IMR-90 (cell line): Measurements from ENCODE around the gene TMX3. TPM values are rescaled to one million over a fixed set of nuclear protein-coding genes. Genes with fewer than 3 reads are reported as not detected.
A peak's percentile ranks its signal among the peaks of the same experiment; 100 is the strongest.

ENCODE experiments used
- ATAC-seq: fragments of 200-7000 bp; cut with Tn5 transposase; 2 replicates; pipeline ENCODE4 v1.9.1; 2020; ENCODE audit warnings: low read depth, mild to moderate bottlenecking, moderate library complexity
- BruUV-seq: library from RNA; stranded (reverse); fragments of 400-500 nt; replicated peaks from 2 replicates; lab custom pipeline; 2021; lab: Mats Ljungman, UMichigan
- CTCF ChIA-PET: fragments of 300-600 bp; formaldehyde crosslinking; extraction: SDS; loops from one replicate; lab custom pipeline; 2021; ENCODE audit warnings: antibody characterized with exemption; lab: Yijun Ruan, JAX
- POLR2A ChIA-PET: fragments of 300-600 bp; sonication (Branson Sonifier 250); formaldehyde crosslinking; loops from one replicate; lab custom pipeline; 2022; ENCODE audit warnings: antibody characterized with exemption; ENCODE audit not compliant: unreplicated experiment; lab: Charles Lee
- DNase-seq: peaks from one replicate; pipeline ENCODE4 v3.0.0; 2013
- H2AFZ ChIP-seq: replicated peaks from 2 replicates; pipeline ENCODE3; 2013; ENCODE audit warnings: low read length, mild to moderate bottlenecking; ENCODE audit not compliant: poor library complexity
- H2AK5ac ChIP-seq: 2 replicates; pipeline ENCODE4 v1.6.1; 2013; ENCODE audit warnings: low read depth, low read length, inconsistent platforms
- H2AK9ac ChIP-seq: replicated peaks from 2 replicates; pipeline ENCODE3; 2013; ENCODE audit warnings: mild to moderate bottlenecking, low read depth, low read length, moderate library complexity; ENCODE audit not compliant: poor library complexity
- H2BK120ac ChIP-seq: 2 replicates; pipeline ENCODE4 v1.6.1; 2013; ENCODE audit warnings: low read depth, low read length, inconsistent platforms
- H2BK15ac ChIP-seq: 3 replicates; pipeline ENCODE4 v1.6.1; 2013; ENCODE audit warnings: low read depth, low read length, inconsistent platforms
- H2BK20ac ChIP-seq: 2 replicates; pipeline ENCODE4 v1.6.1; 2013; ENCODE audit warnings: low read depth, mild to moderate bottlenecking, inconsistent platforms, low read length, moderate library complexity
- H2BK5ac ChIP-seq: 2 replicates; pipeline ENCODE4 v1.6.1; 2013; ENCODE audit warnings: mild to moderate bottlenecking, low read depth, low read length, inconsistent platforms; ENCODE audit not compliant: poor library complexity, severe bottlenecking
- H3K14ac ChIP-seq: replicated peaks from 2 replicates; pipeline ENCODE4 v1.6.1; 2013; ENCODE audit warnings: low read depth, low read length, inconsistent platforms
- H3K18ac ChIP-seq: 2 replicates; pipeline ENCODE4 v1.6.1; 2013; ENCODE audit warnings: low read depth, low read length, control low read depth
- H3K23ac ChIP-seq: 2 replicates; pipeline ENCODE4 v1.6.1; 2013; ENCODE audit warnings: low read depth, low read length, inconsistent platforms
- H3K27ac ChIP-seq: 2 replicates; pipeline ENCODE4 v1.5.1; 2013; ENCODE audit warnings: mild to moderate bottlenecking, control low read depth, low read length; ENCODE audit not compliant: insufficient read depth
- H3K27me3 ChIP-seq: 2 replicates; pipeline ENCODE4 v1.6.1; 2013; ENCODE audit warnings: low read length; ENCODE audit not compliant: control insufficient read depth, insufficient read depth
- H3K36me3 ChIP-seq: 2 replicates; pipeline ENCODE4 v1.6.1; 2013; ENCODE audit warnings: low read length, mixed read lengths; ENCODE audit not compliant: control insufficient read depth, insufficient read depth
- H3K4ac ChIP-seq: 2 replicates; pipeline ENCODE4 v1.6.1; 2013; ENCODE audit warnings: low read depth, low read length, inconsistent platforms
- H3K4me1 ChIP-seq: 2 replicates; pipeline ENCODE4 v1.6.1; 2013; ENCODE audit warnings: low read length, mixed read lengths; ENCODE audit not compliant: control insufficient read depth, insufficient read depth
- H3K4me2 ChIP-seq: 2 replicates; pipeline ENCODE4 v1.6.1; 2013; ENCODE audit warnings: low read depth, mild to moderate bottlenecking, control low read depth, low read length, moderate library complexity
- H3K4me3 ChIP-seq: 2 replicates; pipeline ENCODE4 v1.5.1; 2013; ENCODE audit warnings: low read depth, mild to moderate bottlenecking, control low read depth, low read length, moderate library complexity; ENCODE audit not compliant: insufficient read depth
- H3K56ac ChIP-seq: 2 replicates; pipeline ENCODE4 v1.6.1; 2013; ENCODE audit warnings: low read length, inconsistent platforms; ENCODE audit not compliant: insufficient read depth; ENCODE audit errors: extremely low read depth
- H3K79me1 ChIP-seq, 2 experiments: 2 replicates each; pipeline ENCODE4 v1.6.1; 2013; ENCODE audit warnings: low read length in 2 of 2, inconsistent platforms in 1 of 2, low read depth in 1 of 2
- H3K9ac ChIP-seq: 2 replicates; pipeline ENCODE4 v1.6.1; 2013; ENCODE audit warnings: low read depth, low read length, control low read depth
- H3K9me1 ChIP-seq: 2 replicates; pipeline ENCODE4 v1.6.1; 2013; ENCODE audit warnings: low read length, inconsistent platforms; ENCODE audit not compliant: insufficient read depth
- H3K9me3 ChIP-seq: 2 replicates; pipeline ENCODE4 v1.6.1; 2013; ENCODE audit warnings: low read length; ENCODE audit not compliant: control insufficient read depth, insufficient read depth
- H4K20me1 ChIP-seq: 2 replicates; pipeline ENCODE4 v1.6.1; 2013; ENCODE audit warnings: low read length, inconsistent platforms; ENCODE audit not compliant: insufficient read depth
- H4K5ac ChIP-seq: 2 replicates; pipeline ENCODE4 v1.6.1; 2013; ENCODE audit warnings: mild to moderate bottlenecking, low read depth, low read length, control low read depth
- H4K8ac ChIP-seq, 2 experiments: 2 replicates each; pipeline ENCODE4 v1.6.1; 2013; ENCODE audit warnings: low read depth in 2 of 2, low read length in 2 of 2, control low read depth in 1 of 2, inconsistent platforms in 1 of 2
- H4K91ac ChIP-seq: 2 replicates; pipeline ENCODE4 v1.6.1; 2013; ENCODE audit warnings: low read depth, low read length, inconsistent platforms; ENCODE audit not compliant: insufficient read depth
- CTCF ChIP-seq: conservative IDR thresholded peaks from 2 replicates; pipeline ENCODE4 v1.5.1; 2012; ENCODE audit warnings: mild to moderate bottlenecking, low read depth, low read length, improper control_type of control experiment
- ELK1 ChIP-seq: fragments of 150-350 bp; IDR thresholded peaks from 2 replicates; pipeline ENCODE4 v1.6.1; 2016; ENCODE audit warnings: low read depth, mild to moderate bottlenecking, low read length, moderate library complexity, borderline replicate concordance
- RAD21 ChIP-seq: IDR thresholded peaks from 2 replicates; pipeline ENCODE4 v1.6.1; 2012; ENCODE audit warnings: low read length, improper control_type of control experiment
- SMC3 ChIP-seq: fragments of 150-350 bp; IDR thresholded peaks from 2 replicates; pipeline ENCODE4 v1.6.1; 2016; ENCODE audit warnings: low read depth, mild to moderate bottlenecking, antibody characterized with exemption, low read length, moderate library complexity
- WGBS, 2 experiments: methylation state at CpG; one replicate each; pipeline versions ENCODE4 v1.1.5 to v1.1.7; 2013; ENCODE audit warnings: missing lambda C conversion rate in 2 of 2; ENCODE audit not compliant: insufficient read length in 1 of 2; ENCODE audit errors: extremely low coverage in 2 of 2; 5-methylcytosine and 5-hydroxymethylcytosine counted together
- dilution Hi-C: fragments of 300-500 bp; cut with HindIII; formaldehyde crosslinking; loops from one replicate; pipeline ENCODE4 v1.14.3; 2018; ENCODE audit warnings: low sequenced_read_pairs; ENCODE audit not compliant: unreplicated experiment
- in situ Hi-C: fragments of 300-500 bp; cut with MboI; formaldehyde crosslinking; loops from 3 replicates; pipeline ENCODE4 v1.14.3; 2019; ENCODE audit warnings: low sequenced_read_pairs, inconsistent platforms, mixed read lengths
- intact Hi-C: fragments of 100-400 bp; cut with micrococcal nuclease; formaldehyde crosslinking; loops from 2 replicates; pipeline ENCODE4 v1.10.0; 2022
- polyA plus RNA-seq, 3 experiments: library from polyadenylated mRNA; depleted of rRNA; stranded (reverse); fragments of >200 nt; gene quantifications; 2 replicates each; pipeline ENCODE4 v1.2.3, GENCODE V29; 2012; ENCODE audit warnings: low replicate concordance in 1 of 3
- total RNA-seq: library from RNA; depleted of rRNA; stranded (reverse); fragments of >200 nt; gene quantifications from 2 replicates; pipeline ENCODE4 v1.2.3, GENCODE V29; 2012

TMX3 gene
- total and polyA plus RNA-seq, 2 of the 4 experiments (the other 2 are of a cell fraction), result 22.8 to 50.5 TPM

GRCh38 chr18:68660354-68661183 is 54.3 kb downstream of the TMX3 start:
- no peaks in the 10 kb centered on the region for H3K9me3 ChIP-seq
- H2BK120ac ChIP-seq, result peak overlapping the region; percentile 77
- no CpG with 5 or more reads among the region's 5 CpGs for WGBS, 2 experiments
- DNase-seq, result peak; percentile 61
- dilution Hi-C loops (no loop called here), in situ Hi-C loops (loop anchor here (5.0 to 10.0 kb wide), 2 partner anchors 1146 to 1443 kb away; partner anchors contain the start of gene DSEL), intact Hi-C loops (loop anchor here (1.0 kb wide), 2 partner anchors 1144 to 1443 kb away; partner anchors contain the start of gene DSEL)
- no peaks in the 10 kb centered on the region for H3K79me1 ChIP-seq
- no peaks in the 10 kb centered on the region for H3K27me3 ChIP-seq
- peak overlapping the region; percentile 38; the same call in 1 of the 2 replicates for H3K56ac ChIP-seq
- no peak overlapping the region for H2AFZ ChIP-seq
- ATAC-seq, result peak; percentile 81
- H2BK15ac ChIP-seq, result peak overlapping the region; percentile 34; the same call in 1 of the 3 replicates
- H3K4ac ChIP-seq, result peak overlapping the region; percentile 10; the same call in 1 of the 2 replicates
- ChIA-PET POLR2A (no interaction called here), CTCF (interaction anchor here (0.6 kb wide), 1 partner anchor 38 kb away, joined by 3 read pairs; no protein-coding TSS in a partner anchor)
- H3K36me3 ChIP-seq, result no peaks in the 10 kb centered on the region
- no peak overlapping the region for H3K27ac ChIP-seq
- no peak overlapping the region; the same call in 1 of the 2 replicates for H3K9ac ChIP-seq
- no TSS peak for BruUV-seq
- no peaks in the 10 kb centered on the region for H3K9me1 ChIP-seq
- no peak overlapping the region for H4K5ac ChIP-seq
- no peaks in the 10 kb centered on the region for H3K4me1 ChIP-seq
- no peak overlapping the region for H3K4me3 ChIP-seq
- H3K23ac ChIP-seq, result no peak overlapping the region
- no peaks in the 10 kb centered on the region for H4K20me1 ChIP-seq
- H4K91ac ChIP-seq, result no peak overlapping the region
- H2AK5ac ChIP-seq, result no peak overlapping the region
- H2AK9ac ChIP-seq, result no peak overlapping the region
- no peak overlapping the region for H2BK5ac ChIP-seq
- TF ChIP-seq ELK1 (no peak), CTCF (peak; percentile 68), RAD21 (peak; percentile 73), SMC3 (peak; percentile 73)
- H2BK20ac ChIP-seq, result peak overlapping the region; percentile 47; the same call in 1 of the 2 replicates
- H3K18ac ChIP-seq, result no peak overlapping the region
- no peak overlapping the region; a peak in 1 of 4 replicates for H4K8ac ChIP-seq
- H3K14ac ChIP-seq, result no peak overlapping the region
- no peak overlapping the region for H3K4me2 ChIP-seq
